Amygdala (tissue), 56 donors: ENCODE measurements around the gene SLC16A9.

Experiments used
- DNase-seq, 56 donors: peaks; one replicate each; lab custom pipeline; 2025; lab: John Stamatoyannopoulos, UW

SLC16A9 gene

GRCh38 chr10:59724098-59724938, 14.7 kb upstream of the SLC16A9 start:
- no peak for DNase-seq

DNA sequence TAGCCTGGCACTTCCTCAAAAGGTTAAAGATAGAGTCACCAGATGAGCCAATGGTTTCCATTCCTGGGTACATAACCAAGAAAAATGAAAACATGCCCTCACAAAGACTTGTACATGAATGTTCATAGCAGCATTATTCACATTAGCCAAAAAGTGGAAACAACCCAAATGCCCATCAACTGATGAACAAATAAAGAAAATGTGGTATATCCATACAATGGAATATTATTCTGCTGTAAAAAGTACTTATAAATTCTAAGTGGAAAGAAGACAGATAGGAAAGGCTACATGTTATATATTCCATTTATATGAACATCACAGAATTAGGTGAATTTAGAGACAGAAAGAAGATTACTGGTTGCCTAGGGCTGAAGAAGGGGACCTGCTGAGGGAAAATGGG, 10.7 kb upstream of the SLC16A9 start:
- DNase-seq, result no peak

GRCh38 chr10:59719374-59719773, 9.7 kb upstream of the SLC16A9 start:
- no peak for DNase-seq

- no peak for DNase-seq
Observed at GRCh38 chr10:59718257-59718656, 8.6 kb upstream of the SLC16A9 start.

- no peak for DNase-seq
Observed at GRCh38 chr10:59713196-59713821, 3.7 kb upstream of the SLC16A9 start.

DNA sequence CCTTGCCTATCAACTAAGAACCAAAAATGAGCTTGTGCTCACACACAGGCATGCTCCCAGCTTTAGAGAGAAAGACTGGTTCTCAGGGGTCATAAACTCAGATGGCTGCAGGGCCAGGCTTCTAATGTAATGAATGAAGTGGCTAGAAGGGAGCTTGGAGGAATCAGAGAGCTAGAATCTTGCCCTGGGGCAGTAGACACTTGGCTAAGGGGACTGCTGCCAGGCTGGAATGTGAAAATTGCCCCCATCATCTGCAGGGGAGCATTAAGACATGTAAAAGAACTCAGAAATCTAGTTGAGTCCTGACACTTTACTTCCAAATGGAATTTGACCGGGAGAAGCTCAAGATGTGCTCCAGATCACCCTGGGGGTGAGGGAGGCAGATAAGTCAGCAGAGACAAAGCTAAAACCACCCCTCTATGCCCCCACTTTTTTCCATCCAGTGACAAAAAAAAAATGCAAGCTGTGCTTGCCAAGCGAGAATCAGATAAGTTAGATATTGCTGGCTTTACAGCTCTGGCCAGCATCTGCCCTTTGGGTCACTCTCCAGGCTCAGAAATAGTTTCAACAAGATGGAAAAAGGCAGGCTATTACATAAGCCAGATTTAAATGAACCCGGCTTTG, 2.3 kb upstream of the SLC16A9 start:
- no peak for DNase-seq

DNA sequence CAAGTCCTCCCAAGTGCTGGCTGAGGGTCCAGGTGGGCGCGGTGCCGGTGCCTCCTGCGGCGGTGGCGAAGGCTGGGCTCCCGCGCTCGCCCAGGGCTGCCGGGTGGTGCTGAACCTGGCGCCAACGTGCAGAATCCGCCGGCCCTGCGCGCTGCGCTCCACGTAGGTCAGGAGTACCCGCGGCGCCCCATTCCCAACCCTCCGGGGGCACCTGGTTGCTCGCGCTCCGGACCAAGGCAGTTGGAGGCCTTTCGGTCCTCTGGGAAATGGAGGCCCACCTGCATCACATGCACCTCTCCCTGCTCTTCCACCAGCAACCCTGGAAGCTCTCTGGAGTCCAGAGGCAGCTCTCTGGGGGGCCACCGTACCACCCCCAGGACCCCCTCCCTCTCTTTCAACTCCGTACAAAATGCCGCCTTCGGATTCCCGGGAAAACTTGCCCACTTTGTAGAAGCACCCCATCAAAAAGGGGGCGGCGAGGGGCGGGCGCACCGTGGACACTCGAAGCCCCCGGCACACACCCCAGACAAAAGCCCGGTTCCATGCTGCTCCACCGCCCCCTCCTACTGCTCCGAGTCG, 745 bp downstream of the SLC16A9 start:
- DNase-seq, result peak in 6 of 56 donors; percentile 2 to 26 (median 6)

- DNase-seq, result no peak
Observed at GRCh38 chr10:59706851-59707797, 2.5 kb downstream of the SLC16A9 start.

DNA sequence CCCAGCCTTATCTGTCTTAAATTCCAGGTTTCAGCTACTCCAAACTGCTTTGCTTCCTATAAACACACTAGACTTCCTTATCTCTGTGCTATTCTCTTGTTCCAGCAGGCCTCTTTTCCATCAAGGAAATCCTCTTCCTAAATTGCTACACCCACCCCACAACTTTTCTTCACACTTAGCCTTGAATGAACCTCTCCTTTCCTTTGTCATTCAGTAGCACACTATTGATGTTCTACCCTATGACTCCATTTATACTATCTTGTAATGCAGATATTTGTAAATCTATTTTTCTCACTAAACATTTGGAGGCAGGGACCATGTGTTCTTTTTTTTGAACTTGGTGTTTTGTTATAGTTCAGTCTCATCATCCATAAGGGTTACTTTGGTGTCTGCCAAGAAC, 3.7 kb downstream of the SLC16A9 start:
- no peak for DNase-seq

DNA sequence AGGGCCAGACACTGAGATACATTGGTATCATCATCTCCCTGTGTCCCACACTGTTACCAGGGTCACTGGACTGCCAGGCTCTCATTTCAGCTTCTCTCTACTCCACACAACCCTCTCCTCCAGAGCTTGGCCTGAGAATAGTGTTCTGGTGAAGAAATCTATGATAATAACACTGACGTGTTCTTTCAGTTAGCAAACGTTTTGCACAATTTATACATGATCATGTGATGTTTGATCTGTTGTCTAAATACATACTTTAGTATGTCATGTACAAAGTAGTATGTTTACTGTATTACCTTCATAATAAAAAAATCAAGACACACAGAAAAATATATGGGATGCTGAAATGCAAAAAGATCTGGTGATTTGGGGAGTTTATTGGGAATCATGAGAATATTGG, 5.0 kb downstream of the SLC16A9 start:
- no peak for DNase-seq

- DNase-seq, result no peak
Observed at GRCh38 chr10:59702347-59702746, 7.3 kb downstream of the SLC16A9 start.

DNA sequence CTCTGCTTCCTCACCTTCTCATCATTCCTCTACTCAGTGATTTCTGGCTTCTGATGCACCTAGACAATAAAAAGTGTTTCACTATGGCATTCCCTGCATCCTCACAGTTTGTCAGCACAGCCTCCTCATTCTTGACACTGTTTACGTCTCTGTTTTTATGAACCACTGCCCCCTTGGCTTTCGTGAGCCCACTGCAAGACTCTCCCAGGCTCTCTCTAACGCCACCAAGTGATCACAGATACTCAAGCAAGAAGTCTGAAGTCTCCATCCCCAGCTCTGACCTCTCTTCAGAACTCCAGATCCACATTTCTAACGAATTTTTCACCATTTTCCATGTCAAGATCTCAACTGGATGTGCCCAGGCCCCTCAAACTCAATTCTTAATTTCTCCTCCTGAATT, 8.9 kb downstream of the SLC16A9 start:
- no peak for DNase-seq

- DNase-seq, result peak in 20 of 56 donors; percentile 3 to 64 (median 14)
Observed at GRCh38 chr10:59698326-59698725, 11.3 kb downstream of the SLC16A9 start.

- DNase-seq, result no peak
Observed at GRCh38 chr10:59695637-59696036, 14.0 kb downstream of the SLC16A9 start.

- DNase-seq, result no peak
Observed at GRCh38 chr10:59694936-59695335, 14.7 kb downstream of the SLC16A9 start.

DNA sequence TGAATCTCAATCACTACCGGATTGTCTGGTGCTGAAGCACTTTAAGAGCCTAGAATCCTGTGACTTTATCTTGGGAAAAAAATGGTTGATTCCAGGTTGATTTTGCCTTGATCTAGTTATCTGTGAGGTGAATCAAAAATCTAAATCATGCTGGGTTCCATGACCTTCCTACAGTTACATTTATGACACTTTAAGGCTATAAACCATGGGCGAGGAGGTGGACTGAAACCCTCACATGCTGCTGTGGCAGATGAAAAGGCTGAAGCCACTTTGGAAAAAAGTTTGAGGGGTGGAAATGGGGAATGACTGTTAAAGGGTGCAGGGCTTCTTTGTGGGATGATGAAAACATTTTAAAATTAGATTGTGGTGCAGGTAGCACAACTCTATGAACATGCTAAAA, 17.5 kb downstream of the SLC16A9 start:
- DNase-seq, result no peak

- DNase-seq, result no peak
Observed at GRCh38 chr10:59688921-59689351, 20.7 kb downstream of the SLC16A9 start.

GRCh38 chr10:59687657-59688056, 22.0 kb downstream of the SLC16A9 start:
- DNase-seq, result no peak

DNA sequence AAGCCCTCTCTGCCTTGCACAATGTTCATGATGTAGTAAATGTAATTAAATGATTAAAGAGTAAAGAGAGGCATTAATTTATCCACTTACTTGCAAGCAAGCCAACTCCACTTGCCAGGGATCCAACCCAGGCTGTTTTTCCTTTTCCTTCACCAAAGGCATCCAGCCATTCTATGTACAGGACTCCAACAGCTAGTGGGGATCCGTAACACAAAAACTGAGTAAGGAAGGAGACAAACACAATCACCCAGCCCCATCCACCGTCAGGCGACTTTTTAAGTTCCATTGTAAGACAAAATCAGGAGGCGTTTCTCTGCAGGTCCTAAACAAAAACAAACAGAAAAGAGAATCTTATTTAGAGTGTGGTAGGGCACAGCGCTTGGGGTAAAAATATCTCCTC, 25.6 kb downstream of the SLC16A9 start:
- DNase-seq, result no peak
